Measurements from ENCODE around the gene TSPAN15. TPM values are rescaled to one million over a fixed set of nuclear protein-coding genes. Genes with fewer than 3 reads are reported as not detected.

TSPAN15 gene
- total and polyA plus RNA-seq, 2 experiments from 2014 or later = 6.6 to 10.1 TPM

GRCh38 chr10:69419744-69420126 lies 31.5 kb upstream of the TSPAN15 start (continued):
- no peak for TF ChIP-seq ZNF462 (CRISPR knock-in tag; IDR thresholded peaks at IDR 0.05)
- TF ChIP-seq NANOG (IDR thresholded peaks at IDR 0.05; ENCODE audit: borderline replicate concordance) = no peak
- TF ChIP-seq STAT1 (IDR thresholded peaks at IDR 0.05; ENCODE audit: unreplicated experiment) = no peak
- no peak for TF ChIP-seq ETS1 (IDR thresholded peaks at IDR 0.05)

GRCh38 chr10:69421611-69422308 lies 29.5 kb upstream of the TSPAN15 start:
- Histone ChIP-seq H4K20me1 (replicated peaks; ENCODE audit: insufficient read depth) (no peaks in the 10 kb centered on the region), H3K27me3 (ENCODE audit: insufficient read depth) (no peaks in the 10 kb centered on the region), H3K36me3 (ENCODE audit: insufficient read depth) (no peaks in the 10 kb centered on the region), H3K9me2 (ENCODE audit: insufficient read depth) (peaks cover 11% of the 10 kb centered on the region; the same call in 1 of the 2 replicates), H2AFZ (no peak overlapping the region), H3K4me2 (no peak overlapping the region), H3K4me3 (no peak overlapping the region), H3K4me1 (ENCODE audit: insufficient read depth) (no peaks in the 10 kb centered on the region), H3K79me2 (replicated peaks; ENCODE audit: insufficient read depth) (no peaks in the 10 kb centered on the region), H3F3A (replicated peaks; ENCODE audit: low read depth) (no peaks in the 10 kb centered on the region), H3K27ac (ENCODE audit: low read depth) (no peak overlapping the region)
- no peak for DNase-seq (ENCODE audit: low spot score)
- Mint-ChIP-seq H3K4me1 (peaks cover 6% of the 10 kb centered on the region; the same call in 2 of the 3 replicates), H3K27me3 (ENCODE audit: insufficient read depth, low read depth, poor library complexity) (peaks cover 11% of the 10 kb centered on the region), H3K36me3 (ENCODE audit: low read depth) (no peaks in the 10 kb centered on the region), H3K4me3 (no peak overlapping the region), H3K9me3 (no peaks in the 10 kb centered on the region; the same call in 2 of the 3 replicates), H3K27ac (no peak overlapping the region)
- ATAC-seq = no peak
- TF ChIP-seq ZNF331 (CRISPR knock-in tag; IDR thresholded peaks at IDR 0.05; ENCODE audit: low read depth) = no peak
- no peak for TF ChIP-seq CREB1 (CRISPR knock-in tag; IDR thresholded peaks at IDR 0.05; ENCODE audit: low read depth)
- TF ChIP-seq STAT1 (IDR thresholded peaks at IDR 0.05; ENCODE audit: unreplicated experiment) = no peak
- TF ChIP-seq POLR2AphosphoS5 (IDR thresholded peaks at IDR 0.05; ENCODE audit: low read depth) = no peak
- TF ChIP-seq EZH2phosphoT487 (IDR thresholded peaks at IDR 0.05; ENCODE audit: unreplicated experiment) = no peak
- no peak for TF ChIP-seq ETS1 (IDR thresholded peaks at IDR 0.05)
- no peak for TF ChIP-seq ZNF114 (CRISPR knock-in tag; IDR thresholded peaks at IDR 0.05)
- no peak for TF ChIP-seq REST (IDR thresholded peaks at IDR 0.05; ENCODE audit: unreplicated experiment)

All from GM23338 (cell line).